Hepatocyte (in vitro differentiated cells): Measurements from ENCODE around the gene TMCC3.

Experiments used
- EZH2 ChIP-seq: fragments of 200-600 bp; sonication (generic); IDR thresholded peaks from 2 replicates; pipeline ENCODE4 v1.6.1; 2016; ENCODE audit warnings: antibody characterized with exemption, mild to moderate bottlenecking, borderline replicate concordance
- EZH2phosphoT487 ChIP-seq: fragments of 200-600 bp; sonication (generic); IDR thresholded peaks from one replicate; pipeline ENCODE4 v1.6.1; 2018; ENCODE audit warnings: antibody characterized with exemption, mild to moderate bottlenecking, low read depth, moderate library complexity; ENCODE audit not compliant: unreplicated experiment, severe bottlenecking
- TF ChIP-seq, protein P1 (sequence below): fragments of 200-600 bp; sonication (generic); IDR thresholded peaks from 2 replicates; pipeline ENCODE4 v1.5.1; 2016; ENCODE audit warnings: antibody characterized with exemption, mild to moderate bottlenecking; ENCODE audit not compliant: poor library complexity

DNA sequence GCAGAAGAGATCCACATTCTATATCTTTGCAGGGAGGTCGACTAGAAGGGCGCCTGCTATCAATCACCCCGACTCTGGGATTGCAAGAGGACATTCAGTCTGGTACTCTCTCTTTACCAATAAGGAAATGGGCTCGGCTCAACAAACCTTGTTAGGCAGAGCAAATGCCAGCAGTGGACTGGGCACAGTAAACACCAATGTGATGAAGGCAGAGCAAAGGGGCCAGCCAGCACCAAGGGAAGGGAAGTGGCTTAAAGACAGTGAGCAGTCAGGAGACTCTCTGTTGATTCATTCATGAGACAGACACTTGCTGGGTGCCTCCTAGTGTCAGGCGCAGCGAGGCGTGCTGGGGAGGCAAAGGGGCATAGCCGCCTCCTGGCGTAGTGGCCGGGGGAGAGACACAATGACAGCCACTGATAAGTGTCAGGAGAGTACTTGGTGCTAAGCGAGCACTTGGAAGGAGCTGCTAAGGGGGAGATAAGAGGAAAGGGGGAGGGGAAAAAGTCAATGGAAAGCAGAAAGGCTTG lies 34.1 kb downstream of the TMCC3 start:
- TF ChIP-seq, protein P1, sequence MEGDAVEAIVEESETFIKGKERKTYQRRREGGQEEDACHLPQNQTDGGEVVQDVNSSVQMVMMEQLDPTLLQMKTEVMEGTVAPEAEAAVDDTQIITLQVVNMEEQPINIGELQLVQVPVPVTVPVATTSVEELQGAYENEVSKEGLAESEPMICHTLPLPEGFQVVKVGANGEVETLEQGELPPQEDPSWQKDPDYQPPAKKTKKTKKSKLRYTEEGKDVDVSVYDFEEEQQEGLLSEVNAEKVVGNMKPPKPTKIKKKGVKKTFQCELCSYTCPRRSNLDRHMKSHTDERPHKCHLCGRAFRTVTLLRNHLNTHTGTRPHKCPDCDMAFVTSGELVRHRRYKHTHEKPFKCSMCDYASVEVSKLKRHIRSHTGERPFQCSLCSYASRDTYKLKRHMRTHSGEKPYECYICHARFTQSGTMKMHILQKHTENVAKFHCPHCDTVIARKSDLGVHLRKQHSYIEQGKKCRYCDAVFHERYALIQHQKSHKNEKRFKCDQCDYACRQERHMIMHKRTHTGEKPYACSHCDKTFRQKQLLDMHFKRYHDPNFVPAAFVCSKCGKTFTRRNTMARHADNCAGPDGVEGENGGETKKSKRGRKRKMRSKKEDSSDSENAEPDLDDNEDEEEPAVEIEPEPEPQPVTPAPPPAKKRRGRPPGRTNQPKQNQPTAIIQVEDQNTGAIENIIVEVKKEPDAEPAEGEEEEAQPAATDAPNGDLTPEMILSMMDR, result no peak
- no peak for TF ChIP-seq EZH2
- TF ChIP-seq EZH2phosphoT487, result no peak
